Chondrocyte (in vitro differentiated cells): ENCODE measurements around the gene USP2. TPM values are rescaled to one million over a fixed set of nuclear protein-coding genes. Genes with fewer than 3 reads are reported as not detected.

Source experiments
- DNase-seq: peaks from one replicate; pipeline ENCODE4 v3.0.0; 2021; ENCODE audit warnings: mixed read lengths, low spot score
- H3K27ac Mint-ChIP-seq: one replicate; pipeline ENCODE4 v1.8.0; 2021; ENCODE audit warnings: mild to moderate bottlenecking, moderate library complexity, mixed read lengths; ENCODE audit not compliant: unreplicated experiment
- H3K27me3 Mint-ChIP-seq: 2 replicates; pipeline ENCODE4 v1.8.0; 2021; ENCODE audit warnings: low read depth, mixed read lengths
- H3K36me3 Mint-ChIP-seq: 2 replicates; pipeline ENCODE4 v1.8.0; 2021; ENCODE audit warnings: low read depth, mixed read lengths
- H3K4me1 Mint-ChIP-seq: 2 replicates; pipeline ENCODE4 v1.8.0; 2021; ENCODE audit warnings: low read depth, mild to moderate bottlenecking, mixed read lengths
- H3K4me3 Mint-ChIP-seq: one replicate; pipeline ENCODE4 v1.8.0; 2021; ENCODE audit warnings: mild to moderate bottlenecking, moderate library complexity, mixed read lengths; ENCODE audit not compliant: unreplicated experiment
- H3K9me3 Mint-ChIP-seq: 2 replicates; pipeline ENCODE4 v1.8.0; 2021; ENCODE audit warnings: low read depth, mixed read lengths
- CTCF ChIP-seq: fragments of 200-600 bp; sonication (generic); IDR thresholded peaks from 2 replicates; pipeline ENCODE4 v1.5.0; 2021; ENCODE audit warnings: antibody characterized with exemption, mild to moderate bottlenecking, moderate library complexity
- total RNA-seq: library from RNA; stranded (reverse); gene quantifications from 3 replicates; pipeline ENCODE4 v1.2.1, GENCODE V29; 2021

USP2 gene
- total RNA-seq, 1 donor from 2014 or later, result 4.1 TPM

DNA sequence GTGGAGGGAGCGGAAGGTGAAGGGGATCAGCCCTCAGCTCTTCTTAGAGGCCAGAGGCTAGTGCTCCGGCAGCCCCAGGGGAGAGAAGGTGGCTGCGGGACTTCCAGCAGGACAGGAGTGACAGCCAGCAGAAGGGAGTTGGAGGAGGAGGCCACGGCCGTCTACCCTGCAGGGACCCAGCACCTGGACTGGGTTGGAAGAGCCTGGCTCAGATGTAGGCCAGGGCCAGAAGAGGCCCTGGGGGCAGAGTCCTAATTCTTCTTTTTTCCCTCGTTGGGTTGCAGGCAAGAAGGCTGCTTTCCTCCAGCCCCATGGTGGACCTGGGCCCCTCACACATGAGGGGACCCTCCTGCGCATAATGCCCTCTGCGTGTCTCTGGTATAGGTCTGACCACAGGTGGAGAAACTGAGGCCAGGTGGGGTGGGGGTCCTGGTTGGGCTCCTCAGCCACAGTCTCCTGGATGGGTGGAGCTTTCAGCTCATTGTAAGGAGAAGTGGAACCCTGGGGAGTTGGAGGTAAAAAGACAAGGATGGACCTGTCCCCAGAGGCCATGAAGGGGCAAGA lies 62.3 kb downstream of the USP2 start:
- Mint-ChIP-seq H3K4me1 (peaks cover 63% of the 10 kb centered on the region), H3K27me3 (no peaks in the 10 kb centered on the region), H3K27ac (peak overlapping the region; percentile 98), H3K9me3 (no peaks in the 10 kb centered on the region), H3K36me3 (peaks cover 6% of the 10 kb centered on the region), H3K4me3 (peak overlapping the region; percentile 60)
- TF ChIP-seq CTCF, result no peak
- no peak for DNase-seq

DNA sequence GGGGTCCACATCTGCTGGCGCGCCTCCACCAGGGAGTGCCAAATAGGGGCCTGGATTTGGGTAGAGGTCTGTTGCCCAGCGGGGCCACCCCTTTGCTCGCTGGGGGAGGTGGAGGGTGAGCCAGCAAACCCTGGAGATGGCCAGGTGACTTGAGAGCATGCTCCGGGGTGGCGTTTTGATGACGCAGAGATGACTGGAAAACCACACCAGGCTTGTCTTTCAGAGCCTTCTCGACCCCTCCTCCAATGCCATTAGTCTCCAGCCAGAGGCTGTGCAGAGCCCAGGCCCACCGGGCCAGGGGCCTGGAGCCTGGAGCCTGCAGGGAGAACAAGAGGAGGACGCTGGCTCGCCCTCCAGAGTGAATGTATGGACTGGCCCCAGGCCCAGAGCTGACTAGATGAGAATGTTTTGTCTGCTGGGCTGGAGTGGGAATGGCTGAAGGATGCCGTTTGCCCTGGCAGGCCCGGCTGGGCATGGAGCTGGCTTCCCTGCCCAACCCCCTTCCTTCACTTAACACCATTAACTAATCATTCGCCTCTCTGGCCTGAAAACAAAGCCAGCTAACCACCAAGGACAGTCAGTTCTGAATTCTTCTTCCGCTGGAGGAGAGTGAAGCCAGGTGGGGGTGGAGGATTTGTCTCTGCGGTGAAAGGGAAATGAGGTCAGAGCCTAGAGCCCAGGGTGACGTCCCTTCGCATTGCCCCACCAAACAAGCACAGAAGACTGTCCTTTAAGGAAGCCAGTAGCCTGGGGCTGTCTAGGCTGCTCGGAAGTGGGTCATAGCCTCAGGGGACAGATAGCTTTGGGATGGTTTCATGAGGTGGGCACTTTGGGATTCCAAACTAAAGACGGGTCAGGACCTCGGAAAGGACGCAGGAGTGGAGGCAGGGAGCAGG lies 63.0 kb downstream of the USP2 start:
- TF ChIP-seq CTCF, result no peak
- peak overlapping the region; percentile 98 for H3K27ac Mint-ChIP-seq
- H3K4me1 Mint-ChIP-seq, result peaks cover 63% of the 10 kb centered on the region
- no peak for DNase-seq
- no peaks in the 10 kb centered on the region for H3K9me3 Mint-ChIP-seq
- H3K27me3 Mint-ChIP-seq, result no peaks in the 10 kb centered on the region
- H3K4me3 Mint-ChIP-seq, result peak overlapping the region; percentile 60
- peaks cover 8% of the 10 kb centered on the region for H3K36me3 Mint-ChIP-seq

DNA sequence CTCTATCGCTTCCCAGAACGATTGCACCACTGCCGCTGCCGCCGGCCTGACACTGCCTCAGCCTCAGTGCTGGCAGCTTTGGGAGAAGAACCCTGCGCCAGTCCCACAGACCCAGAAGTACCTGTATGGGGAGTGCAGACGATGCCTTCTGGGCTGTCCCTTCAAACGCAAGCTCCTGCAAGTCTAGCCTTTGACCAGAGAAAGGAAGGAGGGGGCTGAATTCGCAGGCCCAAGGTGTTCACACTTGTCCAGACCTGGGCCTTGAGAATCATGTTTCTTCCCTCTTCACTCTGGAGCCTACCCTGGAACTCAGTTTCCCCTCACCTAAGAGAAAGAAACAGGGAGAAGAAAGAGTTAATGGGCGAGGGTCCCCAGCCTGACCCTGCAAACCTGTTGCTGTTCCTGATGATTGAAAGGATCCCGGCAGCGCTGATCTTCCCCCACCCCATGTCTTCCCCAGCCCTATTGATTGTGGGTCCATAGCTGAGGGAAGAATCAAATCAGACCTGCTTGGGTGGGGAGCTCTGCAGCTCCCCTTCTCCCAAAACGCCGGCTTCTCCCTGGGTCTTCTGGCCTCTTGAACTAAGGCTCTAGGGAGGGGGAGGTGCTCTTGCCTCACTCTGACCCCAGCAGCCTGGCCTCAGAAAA lies 63.8 kb downstream of the USP2 start:
- Mint-ChIP-seq H3K4me3 (peak overlapping the region; percentile 64), H3K4me1 (peaks cover 62% of the 10 kb centered on the region), H3K36me3 (peaks cover 10% of the 10 kb centered on the region), H3K27ac (peak overlapping the region; percentile 98), H3K9me3 (no peaks in the 10 kb centered on the region), H3K27me3 (no peaks in the 10 kb centered on the region)
- TF ChIP-seq CTCF, result no peak
- no peak for DNase-seq

GRCh38 chr11:119316729-119317591 lies 64.5 kb downstream of the USP2 start, which contains the start of gene MCAM:
MCAM (minus strand) TSS chr11:119317130; CDS start chr11:119317101, 29 bp downstream.
- Mint-ChIP-seq H3K36me3 (peaks cover 13% of the 10 kb centered on the region), H3K27ac (peak within 1 kb of the TSS; percentile 98), H3K27me3 (no peaks in the 10 kb centered on the region), H3K4me3 (peak within 1 kb of the TSS; percentile 80), H3K4me1 (peaks cover 57% of the 10 kb centered on the region), H3K9me3 (no peaks in the 10 kb centered on the region)
- no peak for DNase-seq
- no peak for TF ChIP-seq CTCF
